Activated CD8-positive, alpha-beta memory T cell treated with anti-CD3 and anti-CD28 coated beads, Interleukin-2, amount 50 U/mL, for 4 hours (primary cell): ENCODE results near the gene CLBA1.
"Not testable (repeated sequence)": the region's sequence is repeated elsewhere in the genome, so short reads cannot be mapped to it uniquely, and the experiment has no call there.

Experiments
- DNase-seq: peaks from one replicate; pipeline ENCODE4 v3.0.0-alpha.2; 2020

CLBA1 gene

GRCh38 chr14:105026033-105026785 is 40.6 kb downstream of the CLBA1 start:
- DNase-seq: no peak

- DNase-seq: no peak
Measured at GRCh38 chr14:105026802-105027563, 41.4 kb downstream of the CLBA1 start.

- DNase-seq: not testable (repeated sequence)
Measured at GRCh38 chr14:105027718-105028117, 42.1 kb downstream of the CLBA1 start.

GRCh38 chr14:105028251-105028927 is 42.8 kb downstream of the CLBA1 start:
- DNase-seq: no peak

- no peak for DNase-seq
Measured at GRCh38 chr14:105029402-105029801, 43.8 kb downstream of the CLBA1 start.

- no peak for DNase-seq
Measured at GRCh38 chr14:105030194-105030593, 44.6 kb downstream of the CLBA1 start.

GRCh38 chr14:105030836-105031396 is 45.3 kb downstream of the CLBA1 start:
- no peak for DNase-seq

GRCh38 chr14:105032451-105032901 is 46.9 kb downstream of the CLBA1 start:
- not testable (repeated sequence) for DNase-seq

GRCh38 chr14:105033412-105033900 is 47.9 kb downstream of the CLBA1 start:
- not testable (repeated sequence) for DNase-seq

- no peak for DNase-seq
Measured at GRCh38 chr14:105034315-105035039, 48.9 kb downstream of the CLBA1 start.

GRCh38 chr14:105035616-105036015 is 50.0 kb downstream of the CLBA1 start:
- not testable (repeated sequence) for DNase-seq

- no peak for DNase-seq
Measured at GRCh38 chr14:105039458-105040205, 54.0 kb downstream of the CLBA1 start.

- no peak for DNase-seq
Measured at GRCh38 chr14:105041841-105042765, 56.5 kb downstream of the CLBA1 start.

GRCh38 chr14:105042813-105043212 is 57.2 kb downstream of the CLBA1 start:
- no peak for DNase-seq

- no peak for DNase-seq
Measured at GRCh38 chr14:105043641-105044040, 58.1 kb downstream of the CLBA1 start.
